H7 (cell line): ENCODE data around the gene VAV2. TPM values are rescaled to one million over a fixed set of nuclear protein-coding genes. Genes with fewer than 3 reads are reported as not detected.

Experiments used
- DNase-seq: peaks from one replicate; pipeline ENCODE4 v3.0.0; 2012
- H3K27me3 ChIP-seq: 2 replicates; pipeline ENCODE4 v1.6.0; 2011; ENCODE audit warnings: mild to moderate bottlenecking, low read length; ENCODE audit not compliant: control insufficient read depth, insufficient read depth
- H3K36me3 ChIP-seq: replicated peaks from 2 replicates; pipeline ENCODE4 v1.5.1; 2011; ENCODE audit warnings: low read length; ENCODE audit not compliant: control insufficient read depth, insufficient read depth
- H3K4me3 ChIP-seq: 2 replicates; pipeline ENCODE4 v1.5.1; 2011; ENCODE audit warnings: low read depth, mild to moderate bottlenecking, control low read depth, low read length, moderate library complexity; ENCODE audit not compliant: insufficient read depth
- total RNA-seq: library from RNA; depleted of rRNA; stranded (reverse); fragments of >200 nt; shearing (Covaris generic); gene quantifications from 2 replicates; pipeline ENCODE4 v1.2.3, GENCODE V29; 2014

The VAV2 gene
- total RNA-seq, 1 experiment from 2014 or later = 17.7 TPM

DNA sequence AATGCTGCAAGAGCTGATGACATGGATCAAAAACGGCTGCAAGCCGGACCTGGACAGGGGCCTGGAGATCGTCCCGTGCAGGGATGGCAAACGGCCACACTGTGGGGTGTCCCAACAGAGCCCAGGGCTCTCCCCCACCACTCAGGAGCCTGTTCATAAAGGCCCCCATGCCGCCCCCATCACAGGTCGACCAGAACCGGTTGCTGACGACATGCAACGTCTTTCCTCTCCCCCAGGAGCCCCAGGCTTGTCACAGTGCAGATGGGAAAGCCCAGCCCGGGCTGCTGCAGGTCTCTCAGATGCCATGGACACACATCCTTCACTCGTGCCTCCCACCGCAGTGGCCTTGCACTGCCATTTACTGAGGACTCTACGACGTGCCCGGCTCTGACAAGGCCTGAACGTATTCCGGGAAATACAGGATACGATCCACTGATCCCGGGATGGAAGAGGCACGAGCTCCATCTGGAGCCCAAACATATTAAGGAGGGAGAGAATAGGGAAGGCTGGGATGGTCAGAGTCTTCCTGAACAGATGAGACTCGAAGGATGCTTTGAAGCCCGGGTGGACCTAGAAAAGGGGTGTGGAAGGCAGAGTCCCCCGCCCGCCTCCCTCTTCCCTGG is 177.4 kb downstream of the VAV2 start:
- no peak for DNase-seq
- no peaks in the 10 kb centered on the region for H3K27me3 ChIP-seq
- H3K36me3 ChIP-seq = no peaks in the 10 kb centered on the region; the same call in 1 of the 2 replicates
- H3K4me3 ChIP-seq = no peak overlapping the region

DNA sequence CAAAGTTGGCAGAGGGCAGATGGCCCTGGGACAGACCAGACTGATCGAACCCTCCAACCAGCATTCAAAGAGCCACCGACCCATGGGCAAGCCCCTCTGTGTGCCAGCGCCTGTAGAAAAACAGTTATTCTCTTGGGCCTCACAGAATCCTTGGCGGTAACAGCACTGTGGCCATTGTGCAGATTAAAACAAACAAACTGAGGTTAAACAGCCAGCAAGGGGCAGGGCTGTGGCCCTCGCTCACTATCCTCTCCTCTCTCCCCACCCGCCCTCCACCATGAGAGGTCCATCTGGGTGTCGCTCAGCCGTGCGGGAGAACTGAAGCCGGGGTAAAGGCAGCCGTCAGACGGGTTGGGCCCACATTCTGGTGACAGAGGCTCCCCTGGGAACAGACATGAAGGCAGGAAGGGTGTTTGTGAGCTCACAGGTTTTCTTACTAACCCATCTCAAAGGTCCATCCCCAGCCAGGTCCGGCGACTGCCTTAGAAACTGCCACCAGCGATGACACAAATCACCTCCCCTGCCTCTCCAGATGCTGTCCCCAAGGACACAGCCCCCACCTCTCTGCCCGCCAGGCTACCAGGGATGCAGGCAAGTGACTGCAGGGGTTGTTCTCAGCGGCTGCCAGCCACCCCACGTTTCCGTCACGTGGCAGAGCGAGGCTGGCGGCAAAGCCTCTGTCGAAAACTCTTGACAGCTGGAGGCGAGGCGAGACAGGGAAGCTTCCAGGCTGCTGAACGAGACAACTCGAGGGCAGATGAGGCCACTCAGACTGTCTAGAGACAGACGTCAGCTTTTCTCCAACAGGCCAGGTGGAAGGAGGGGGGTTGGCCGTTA is 178.2 kb downstream of the VAV2 start:
- Histone ChIP-seq H3K4me3 (no peak overlapping the region), H3K27me3 (no peaks in the 10 kb centered on the region), H3K36me3 (peaks cover 2% of the 10 kb centered on the region; the same call in 1 of the 2 replicates)
- no peak for DNase-seq

GRCh38 chr9:133812941-133813748 is 179.0 kb downstream of the VAV2 start:
- H3K36me3 ChIP-seq = peaks cover 4% of the 10 kb centered on the region
- DNase-seq = no peak
- H3K4me3 ChIP-seq = no peak overlapping the region
- H3K27me3 ChIP-seq = no peaks in the 10 kb centered on the region

DNA sequence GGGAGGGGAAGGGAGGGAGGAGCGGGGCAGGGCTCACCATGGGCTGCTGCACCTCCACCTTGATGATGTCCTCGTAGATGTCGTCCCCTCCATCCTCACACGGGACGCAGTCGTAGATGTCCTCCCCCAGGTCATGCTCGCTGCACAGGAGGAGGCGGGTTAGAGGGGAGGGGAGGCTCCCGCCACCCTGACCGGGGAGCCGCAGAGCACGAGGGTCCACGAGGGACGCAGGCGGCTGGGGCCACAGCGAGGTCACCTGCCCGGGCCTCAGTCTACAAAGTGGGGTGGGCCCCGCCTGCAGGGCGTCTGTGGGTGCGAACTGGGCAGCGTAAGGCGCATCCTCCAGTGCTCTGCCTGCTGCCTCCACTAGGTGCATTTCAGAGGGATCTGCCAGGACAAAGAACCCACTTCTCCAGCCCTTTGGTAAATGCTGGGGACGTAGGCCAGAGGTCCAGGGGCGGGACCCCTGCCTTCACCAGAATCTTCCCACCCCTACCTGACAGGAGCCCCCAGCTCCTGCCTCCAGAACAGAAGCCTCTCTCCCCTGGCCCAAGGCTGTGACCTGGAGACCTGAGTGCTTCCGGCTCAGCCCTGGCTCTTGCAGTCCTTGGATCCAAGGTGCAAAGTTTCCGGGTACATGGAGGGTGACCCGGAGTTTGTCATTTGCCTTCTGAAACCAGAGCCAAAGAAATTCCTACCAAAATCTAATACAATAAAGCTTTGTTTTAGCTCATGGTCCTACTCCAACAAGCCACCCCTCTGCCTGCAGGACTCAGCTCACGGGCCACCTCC is 179.9 kb downstream of the VAV2 start:
- Histone ChIP-seq H3K27me3 (no peaks in the 10 kb centered on the region), H3K36me3 (peaks cover 4% of the 10 kb centered on the region), H3K4me3 (no peak overlapping the region)
- DNase-seq = no peak

GRCh38 chr9:133811471-133811870 is 180.7 kb downstream of the VAV2 start:
- Histone ChIP-seq H3K4me3 (no peak overlapping the region), H3K36me3 (peaks cover 4% of the 10 kb centered on the region), H3K27me3 (no peaks in the 10 kb centered on the region)
- DNase-seq = no peak

GRCh38 chr9:133810556-133811195 is 181.4 kb downstream of the VAV2 start:
- H3K36me3 ChIP-seq = peaks cover 4% of the 10 kb centered on the region
- no peaks in the 10 kb centered on the region for H3K27me3 ChIP-seq
- no peak for DNase-seq
- H3K4me3 ChIP-seq = no peak overlapping the region

DNA sequence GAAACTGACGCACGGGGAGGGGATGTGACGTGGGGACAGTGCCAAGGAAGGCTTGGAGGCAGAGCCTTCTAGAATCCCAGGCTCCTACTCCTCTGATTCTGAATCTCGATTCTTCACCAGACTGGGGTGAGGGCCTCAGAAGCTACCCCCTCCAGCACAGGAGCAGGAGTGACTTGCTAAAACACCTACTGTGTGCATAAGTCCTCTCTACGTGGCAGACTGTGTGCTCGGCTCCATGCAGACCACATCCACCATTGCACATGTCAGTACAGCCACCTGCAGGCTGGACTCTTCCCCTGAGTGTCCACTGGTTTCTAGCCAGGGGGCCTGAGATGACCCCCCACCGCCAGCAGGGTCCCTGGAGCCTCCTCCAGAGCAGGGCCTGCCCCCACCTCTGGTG is 182.8 kb downstream of the VAV2 start:
- peaks cover 4% of the 10 kb centered on the region for H3K36me3 ChIP-seq
- H3K27me3 ChIP-seq = no peaks in the 10 kb centered on the region
- DNase-seq = no peak
- no peak overlapping the region for H3K4me3 ChIP-seq

GRCh38 chr9:133807818-133808217 is 184.3 kb downstream of the VAV2 start:
- no peak for DNase-seq
- Histone ChIP-seq H3K27me3 (no peaks in the 10 kb centered on the region), H3K4me3 (no peak overlapping the region), H3K36me3 (peaks cover 4% of the 10 kb centered on the region)

DNA sequence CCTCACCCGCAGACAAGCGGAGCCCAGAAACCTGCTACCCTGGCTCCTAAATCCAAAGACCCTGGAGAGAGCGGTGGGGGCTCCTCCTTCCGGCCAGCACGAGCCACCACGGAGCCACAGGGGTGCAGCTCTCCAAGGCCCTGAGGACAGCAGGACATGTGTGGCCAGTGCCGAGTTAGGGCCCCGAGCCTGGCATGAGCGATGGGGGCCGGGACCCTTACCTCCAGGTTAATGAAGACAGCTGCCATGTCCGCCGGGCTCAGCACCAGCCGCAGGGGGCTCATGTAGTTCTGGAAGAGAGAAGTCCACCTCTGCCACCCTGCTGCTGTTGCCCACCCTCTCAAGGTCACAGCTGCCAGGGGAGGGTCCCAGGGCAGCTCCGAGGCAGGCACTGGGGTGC is 185.1 kb downstream of the VAV2 start:
- no peak for DNase-seq
- Histone ChIP-seq H3K27me3 (no peaks in the 10 kb centered on the region), H3K36me3 (peaks cover 4% of the 10 kb centered on the region), H3K4me3 (no peak overlapping the region)

DNA sequence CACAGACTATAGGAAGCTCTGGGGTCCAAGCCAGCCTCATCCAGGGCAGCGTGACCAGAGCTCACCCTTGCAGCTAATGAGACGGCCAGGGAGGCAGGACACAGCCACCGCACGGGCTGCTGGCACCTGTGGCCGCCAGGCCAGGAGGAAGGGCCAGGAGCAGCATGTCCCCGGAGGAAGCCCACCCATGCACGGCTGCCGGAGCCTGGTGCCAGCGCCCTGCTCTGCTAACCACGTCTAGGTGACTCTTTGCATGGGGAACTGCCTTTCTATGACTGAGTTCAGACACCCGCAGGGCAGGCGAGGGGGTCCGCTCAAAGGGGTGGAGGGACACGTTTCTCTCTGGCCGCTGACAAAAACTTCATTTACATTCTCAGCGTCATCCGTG is 185.5 kb downstream of the VAV2 start:
- Histone ChIP-seq H3K27me3 (no peaks in the 10 kb centered on the region), H3K36me3 (peaks cover 4% of the 10 kb centered on the region), H3K4me3 (no peak overlapping the region)
- no peak for DNase-seq

DNA sequence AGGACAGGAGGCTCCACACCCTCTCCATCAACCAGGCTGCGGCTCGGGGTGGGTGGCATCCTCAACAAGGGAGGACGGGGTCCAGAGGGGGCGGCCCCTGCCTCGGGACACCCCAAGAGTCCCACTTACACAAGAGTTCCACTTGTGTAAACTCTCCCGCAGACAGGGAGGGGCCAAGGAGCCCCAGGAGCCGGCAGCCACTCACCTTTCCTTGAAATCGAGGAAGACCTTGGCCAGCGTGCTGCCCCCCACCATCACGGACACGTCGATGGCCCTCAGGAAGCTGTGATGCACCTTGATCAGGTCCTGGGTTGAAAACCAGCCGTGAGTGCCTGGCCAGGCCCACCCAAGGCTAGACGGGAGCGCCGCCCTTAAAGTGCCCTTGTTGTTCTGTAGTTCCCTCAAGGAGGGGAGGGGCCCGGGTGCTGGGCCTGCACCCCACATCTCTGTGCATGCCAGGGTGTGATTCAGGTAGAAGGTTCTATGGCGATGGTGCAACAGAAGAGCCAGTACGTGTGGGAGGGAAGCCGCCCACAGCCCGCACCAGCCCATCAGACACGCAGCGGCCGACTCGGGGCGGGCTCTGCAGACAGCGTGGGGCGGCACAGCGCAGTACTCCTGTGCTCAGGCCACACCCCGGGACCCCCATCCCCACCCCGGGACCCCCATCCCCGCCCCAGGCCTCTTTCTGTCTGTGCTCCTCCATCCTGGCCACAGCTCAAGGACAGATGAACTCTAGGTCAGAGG is 186.1 kb downstream of the VAV2 start:
- peaks cover 4% of the 10 kb centered on the region for H3K36me3 ChIP-seq
- H3K4me3 ChIP-seq = no peak overlapping the region
- no peak for DNase-seq
- no peaks in the 10 kb centered on the region for H3K27me3 ChIP-seq

GRCh38 chr9:133804199-133804598 is 187.9 kb downstream of the VAV2 start:
- DNase-seq = no peak

GRCh38 chr9:133803745-133804144 is 188.4 kb downstream of the VAV2 start:
- Histone ChIP-seq H3K4me3 (no peak overlapping the region), H3K27me3 (no peaks in the 10 kb centered on the region), H3K36me3 (peaks cover 1% of the 10 kb centered on the region)
- DNase-seq = no peak

More at GRCh38 chr9:133804199-133804598, 187.9 kb downstream of the VAV2 start:
- Histone ChIP-seq H3K4me3 (no peak overlapping the region), H3K36me3 (peaks cover 3% of the 10 kb centered on the region), H3K27me3 (no peaks in the 10 kb centered on the region)
